Measurements from ENCODE around the gene LRRC4C.

LRRC4C gene

DNA sequence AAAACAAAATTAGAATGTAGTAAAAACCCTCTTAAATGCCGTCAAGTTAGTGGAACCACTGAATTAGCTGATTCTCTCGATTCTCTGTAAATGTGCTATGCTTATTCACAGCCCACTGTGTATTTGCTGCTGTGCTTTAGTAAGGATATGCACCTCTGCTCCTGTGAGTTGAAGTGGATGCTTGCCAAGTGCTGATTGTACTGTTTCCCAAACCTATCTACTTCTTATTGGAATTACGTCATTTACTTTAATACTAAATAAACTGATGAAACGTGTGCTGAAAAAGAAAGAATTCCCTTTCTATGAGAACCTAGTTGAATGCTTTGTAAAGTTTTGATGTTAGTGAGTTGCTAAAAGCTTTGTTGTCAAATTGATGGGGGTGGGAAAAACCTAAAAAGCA is 158.4 kb downstream of the LRRC4C start:
- H3K9ac ChIP-seq (ENCODE audit: low read length), result no peak overlapping the region
- H3K36me3 ChIP-seq (ENCODE audit: control insufficient read depth, insufficient read depth, low read length), result no peaks in the 10 kb centered on the region
- H3K4me3 ChIP-seq (ENCODE audit: low read depth, low read length), result no peak overlapping the region
- no peaks in the 10 kb centered on the region for H3K4me1 ChIP-seq (ENCODE audit: control insufficient read depth, insufficient read depth, low read length)
- H3K27ac ChIP-seq (ENCODE audit: low read depth, low read length), result no peak overlapping the region
- H3K9me3 ChIP-seq (ENCODE audit: control insufficient read depth, insufficient read depth, low read depth, low read length), result 0 out of 2 replicates have a peak, but pooled peaks cover 3% of the 10 kb centered on the region
- no peaks in the 10 kb centered on the region for H3K27me3 ChIP-seq (ENCODE audit: control insufficient read depth, insufficient read depth, low read length)

DNA sequence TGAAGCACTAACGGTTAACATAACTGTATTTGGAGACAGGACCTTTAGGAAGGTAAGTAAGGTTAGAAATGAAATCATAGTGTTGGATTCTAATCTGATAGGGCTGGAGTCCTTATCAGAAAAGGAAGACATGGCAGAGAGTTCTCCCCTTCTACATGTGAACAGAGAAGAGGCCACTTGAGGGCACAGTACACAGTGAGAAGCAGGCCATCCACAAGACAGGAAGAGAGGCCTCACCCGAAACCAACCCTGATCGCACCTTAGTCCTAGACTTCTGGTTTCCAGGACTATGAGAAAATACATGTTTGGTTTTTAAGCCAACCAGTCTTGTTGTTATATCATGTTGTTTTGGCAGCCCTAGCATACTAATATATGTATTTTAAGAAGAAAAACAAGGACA is 170.0 kb downstream of the LRRC4C start:
- no peak overlapping the region for H3K27ac ChIP-seq (ENCODE audit: low read depth, low read length)
- no peak overlapping the region for H3K9ac ChIP-seq (ENCODE audit: low read length)
- no peaks in the 10 kb centered on the region for H3K9me3 ChIP-seq (ENCODE audit: control insufficient read depth, insufficient read depth, low read depth, low read length)
- H3K4me1 ChIP-seq (ENCODE audit: control insufficient read depth, insufficient read depth, low read length), result no peaks in the 10 kb centered on the region; the same call in 1 of the 2 replicates
- H3K36me3 ChIP-seq (ENCODE audit: control insufficient read depth, insufficient read depth, low read length), result no peaks in the 10 kb centered on the region
- no peak overlapping the region for H3K4me3 ChIP-seq (ENCODE audit: low read depth, low read length)
- no peaks in the 10 kb centered on the region for H3K27me3 ChIP-seq (ENCODE audit: control insufficient read depth, insufficient read depth, low read length)

DNA sequence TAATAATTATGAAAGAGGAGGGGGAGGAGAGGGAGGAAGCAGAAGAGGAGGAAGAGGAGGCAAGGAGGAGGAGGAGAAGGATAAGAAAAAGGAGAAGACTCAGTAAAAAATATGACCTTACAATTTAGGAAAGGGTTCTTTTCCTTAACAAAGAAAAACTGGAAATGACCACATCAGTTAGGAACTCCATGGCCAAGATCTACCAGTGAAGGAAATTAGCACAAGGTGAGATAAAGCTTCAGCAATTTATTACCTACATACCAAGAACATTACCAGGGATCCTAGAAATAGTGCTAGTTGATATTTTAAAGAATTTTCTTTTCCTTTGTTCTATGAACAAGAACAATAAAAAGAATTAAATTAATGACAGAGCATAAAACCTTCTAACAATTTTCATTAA is 172.7 kb downstream of the LRRC4C start:
- no peaks in the 10 kb centered on the region for H3K9me3 ChIP-seq (ENCODE audit: control insufficient read depth, insufficient read depth, low read depth, low read length)
- no peaks in the 10 kb centered on the region for H3K36me3 ChIP-seq (ENCODE audit: control insufficient read depth, insufficient read depth, low read length)
- no peaks in the 10 kb centered on the region; the same call in 1 of the 2 replicates for H3K4me1 ChIP-seq (ENCODE audit: control insufficient read depth, insufficient read depth, low read length)
- no peaks in the 10 kb centered on the region for H3K27me3 ChIP-seq (ENCODE audit: control insufficient read depth, insufficient read depth, low read length)
- no peak overlapping the region for H3K9ac ChIP-seq (ENCODE audit: low read length)
- H3K4me3 ChIP-seq (ENCODE audit: low read depth, low read length), result no peak overlapping the region
- no peak overlapping the region; the same call in 1 of the 2 replicates for H3K27ac ChIP-seq (ENCODE audit: low read depth, low read length)

GRCh38 chr11:41284354-41284753 is 175.1 kb downstream of the LRRC4C start:
- H3K36me3 ChIP-seq (ENCODE audit: control insufficient read depth, insufficient read depth, low read length), result no peaks in the 10 kb centered on the region
- H3K9me3 ChIP-seq (ENCODE audit: control insufficient read depth, insufficient read depth, low read depth, low read length), result no peaks in the 10 kb centered on the region
- H3K27ac ChIP-seq (ENCODE audit: low read depth, low read length), result no peak overlapping the region
- H3K27me3 ChIP-seq (ENCODE audit: control insufficient read depth, insufficient read depth, low read length), result no peaks in the 10 kb centered on the region
- H3K4me1 ChIP-seq (ENCODE audit: control insufficient read depth, insufficient read depth, low read length), result no peaks in the 10 kb centered on the region; the same call in 1 of the 2 replicates
- H3K4me3 ChIP-seq (ENCODE audit: low read depth, low read length), result no peak overlapping the region
- no peak overlapping the region for H3K9ac ChIP-seq (ENCODE audit: low read length)

- Histone ChIP-seq H3K27me3 (ENCODE audit: control insufficient read depth, insufficient read depth, low read length) (no peaks in the 10 kb centered on the region), H3K27ac (ENCODE audit: low read depth, low read length) (no peak overlapping the region), H3K36me3 (ENCODE audit: control insufficient read depth, insufficient read depth, low read length) (no peaks in the 10 kb centered on the region), H3K9me3 (ENCODE audit: control insufficient read depth, insufficient read depth, low read depth, low read length) (no peaks in the 10 kb centered on the region), H3K9ac (ENCODE audit: low read length) (no peak overlapping the region), H3K4me1 (ENCODE audit: control insufficient read depth, insufficient read depth, low read length) (no peaks in the 10 kb centered on the region; the same call in 1 of the 2 replicates), H3K4me3 (ENCODE audit: low read depth, low read length) (no peak overlapping the region)
Measured at GRCh38 chr11:41283191-41283930, 176.1 kb downstream of the LRRC4C start.

- Histone ChIP-seq H3K9ac (ENCODE audit: low read length) (no peak overlapping the region), H3K36me3 (ENCODE audit: control insufficient read depth, insufficient read depth, low read length) (no peaks in the 10 kb centered on the region), H3K9me3 (ENCODE audit: control insufficient read depth, insufficient read depth, low read depth, low read length) (no peaks in the 10 kb centered on the region), H3K4me1 (ENCODE audit: control insufficient read depth, insufficient read depth, low read length) (no peaks in the 10 kb centered on the region; the same call in 1 of the 2 replicates), H3K27ac (ENCODE audit: low read depth, low read length) (no peak overlapping the region), H3K4me3 (ENCODE audit: low read depth, low read length) (no peak overlapping the region), H3K27me3 (ENCODE audit: control insufficient read depth, insufficient read depth, low read length) (no peaks in the 10 kb centered on the region)
Measured at GRCh38 chr11:41282395-41282794, 177.1 kb downstream of the LRRC4C start.

GRCh38 chr11:41281131-41281742 is 178.2 kb downstream of the LRRC4C start:
- Histone ChIP-seq H3K4me1 (ENCODE audit: control insufficient read depth, insufficient read depth, low read length) (no peaks in the 10 kb centered on the region), H3K9ac (ENCODE audit: low read length) (no peak overlapping the region), H3K9me3 (ENCODE audit: control insufficient read depth, insufficient read depth, low read depth, low read length) (no peaks in the 10 kb centered on the region), H3K36me3 (ENCODE audit: control insufficient read depth, insufficient read depth, low read length) (no peaks in the 10 kb centered on the region), H3K4me3 (ENCODE audit: low read depth, low read length) (no peak overlapping the region), H3K27me3 (ENCODE audit: control insufficient read depth, insufficient read depth, low read length) (no peaks in the 10 kb centered on the region), H3K27ac (ENCODE audit: low read depth, low read length) (no peak overlapping the region)

GRCh38 chr11:41274831-41275230 is 184.6 kb downstream of the LRRC4C start:
- H3K9me3 ChIP-seq (ENCODE audit: control insufficient read depth, insufficient read depth, low read depth, low read length), result no peaks in the 10 kb centered on the region
- no peak overlapping the region for H3K27ac ChIP-seq (ENCODE audit: low read depth, low read length)
- no peak overlapping the region for H3K9ac ChIP-seq (ENCODE audit: low read length)
- no peaks in the 10 kb centered on the region for H3K4me1 ChIP-seq (ENCODE audit: control insufficient read depth, insufficient read depth, low read length)
- no peaks in the 10 kb centered on the region for H3K36me3 ChIP-seq (ENCODE audit: control insufficient read depth, insufficient read depth, low read length)
- no peak overlapping the region for H3K4me3 ChIP-seq (ENCODE audit: low read depth, low read length)
- H3K27me3 ChIP-seq (ENCODE audit: control insufficient read depth, insufficient read depth, low read length), result no peaks in the 10 kb centered on the region

GRCh38 chr11:41273908-41274307 is 185.5 kb downstream of the LRRC4C start:
- no peak overlapping the region for H3K4me3 ChIP-seq (ENCODE audit: low read depth, low read length)
- H3K4me1 ChIP-seq (ENCODE audit: control insufficient read depth, insufficient read depth, low read length), result no peaks in the 10 kb centered on the region
- H3K36me3 ChIP-seq (ENCODE audit: control insufficient read depth, insufficient read depth, low read length), result no peaks in the 10 kb centered on the region
- no peaks in the 10 kb centered on the region for H3K27me3 ChIP-seq (ENCODE audit: control insufficient read depth, insufficient read depth, low read length)
- no peak overlapping the region for H3K27ac ChIP-seq (ENCODE audit: low read depth, low read length)
- H3K9me3 ChIP-seq (ENCODE audit: control insufficient read depth, insufficient read depth, low read depth, low read length), result no peaks in the 10 kb centered on the region
- no peak overlapping the region for H3K9ac ChIP-seq (ENCODE audit: low read length)

DNA sequence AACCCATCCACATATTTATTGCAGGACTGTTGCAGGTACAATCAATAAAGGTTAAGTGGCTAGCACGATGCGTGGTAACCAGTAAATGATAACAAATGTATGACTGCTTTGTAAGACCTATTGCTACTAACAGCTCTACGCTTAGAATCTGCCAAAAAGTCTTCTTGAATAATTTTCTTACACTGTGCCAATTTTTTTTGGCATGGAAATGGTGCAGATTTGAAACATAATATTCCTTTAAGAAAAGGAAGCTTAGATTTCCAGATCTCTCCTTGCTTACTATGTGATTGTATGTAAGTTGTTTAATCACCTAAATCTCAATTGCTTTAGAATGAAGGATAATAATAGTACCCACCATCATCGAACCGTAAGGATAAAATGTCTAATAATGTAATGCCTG is 192.0 kb downstream of the LRRC4C start:
- H3K9ac ChIP-seq (ENCODE audit: low read length), result no peak overlapping the region
- H3K27me3 ChIP-seq (ENCODE audit: control insufficient read depth, insufficient read depth, low read length), result no peaks in the 10 kb centered on the region
- H3K9me3 ChIP-seq (ENCODE audit: control insufficient read depth, insufficient read depth, low read depth, low read length), result no peaks in the 10 kb centered on the region
- H3K36me3 ChIP-seq (ENCODE audit: control insufficient read depth, insufficient read depth, low read length), result no peaks in the 10 kb centered on the region
- no peak overlapping the region for H3K4me3 ChIP-seq (ENCODE audit: low read depth, low read length)
- no peaks in the 10 kb centered on the region for H3K4me1 ChIP-seq (ENCODE audit: control insufficient read depth, insufficient read depth, low read length)
- no peak overlapping the region for H3K27ac ChIP-seq (ENCODE audit: low read depth, low read length)

GRCh38 chr11:41256041-41256440 is 203.4 kb downstream of the LRRC4C start:
- Histone ChIP-seq H3K9ac (ENCODE audit: low read length) (no peak overlapping the region), H3K4me1 (ENCODE audit: control insufficient read depth, insufficient read depth, low read length) (no peaks in the 10 kb centered on the region), H3K27ac (ENCODE audit: low read depth, low read length) (no peak overlapping the region), H3K27me3 (ENCODE audit: control insufficient read depth, insufficient read depth, low read length) (no peaks in the 10 kb centered on the region), H3K4me3 (ENCODE audit: low read depth, low read length) (no peak overlapping the region), H3K9me3 (ENCODE audit: control insufficient read depth, insufficient read depth, low read depth, low read length) (no peaks in the 10 kb centered on the region), H3K36me3 (ENCODE audit: control insufficient read depth, insufficient read depth, low read length) (no peaks in the 10 kb centered on the region)

All from HUES6 (cell line).